GM21423 (cell line): ENCODE results near the gene ORM1.
"Not testable (repeated sequence)": the region's sequence is repeated elsewhere in the genome, so short reads cannot be mapped to it uniquely, and the experiment has no call there.

Experiments
- ATAC-seq: cut with Tn5 transposase; IDR thresholded peaks from one replicate; pipeline ENCODE4 v1.9.1; 2021; ENCODE audit warnings: mild to moderate bottlenecking, moderate library complexity; ENCODE audit not compliant: unreplicated experiment

Gene ORM1

GRCh38 chr9:114322160-114322818 is 609 bp upstream of the ORM1 start:
- not testable (repeated sequence) for ATAC-seq

GRCh38 chr9:114323849-114324248 is 951 bp downstream of the ORM1 start:
- not testable (repeated sequence) for ATAC-seq

GRCh38 chr9:114324492-114324891 is 1.6 kb downstream of the ORM1 start:
- no peak for ATAC-seq

GRCh38 chr9:114324965-114325364 is 2.1 kb downstream of the ORM1 start:
- ATAC-seq = not testable (repeated sequence)

- not testable (repeated sequence) for ATAC-seq
These were observed 2.9 kb downstream of the ORM1 start for GRCh38 chr9:114325684-114326254.

GRCh38 chr9:114327749-114328148 is 4.9 kb downstream of the ORM1 start:
- no peak for ATAC-seq

GRCh38 chr9:114328357-114328820 is 5.5 kb downstream of the ORM1 start:
- ATAC-seq = not testable (repeated sequence)

- ATAC-seq = not testable (repeated sequence)
These were observed 6.2 kb downstream of the ORM1 start for GRCh38 chr9:114328937-114329624.

- ATAC-seq = not testable (repeated sequence)
These were observed 6.7 kb downstream of the ORM1 start, which contains the start of gene ORM2 for GRCh38 chr9:114329625-114330022. ORM2 (plus strand) TSS chr9:114329869; CDS start chr9:114329905, 36 bp downstream.

GRCh38 chr9:114330636-114331035 is 7.7 kb downstream of the ORM1 start:
- ATAC-seq = no peak

- not testable (repeated sequence) for ATAC-seq
These were observed 8.6 kb downstream of the ORM1 start for GRCh38 chr9:114331229-114332195.

- not testable (repeated sequence) for ATAC-seq
These were observed 9.7 kb downstream of the ORM1 start for GRCh38 chr9:114332474-114333040.

GRCh38 chr9:114333718-114334117 is 10.8 kb downstream of the ORM1 start:
- ATAC-seq = not testable (repeated sequence)

GRCh38 chr9:114334490-114334889 is 11.6 kb downstream of the ORM1 start:
- ATAC-seq = no peak

- no peak for ATAC-seq
These were observed 12.8 kb downstream of the ORM1 start for GRCh38 chr9:114335745-114336144.

- no peak for ATAC-seq
These were observed 13.3 kb downstream of the ORM1 start for GRCh38 chr9:114336157-114336556.

GRCh38 chr9:114336699-114337395 is 13.9 kb downstream of the ORM1 start:
- ATAC-seq = no peak

GRCh38 chr9:114338187-114338586 is 15.3 kb downstream of the ORM1 start:
- no peak for ATAC-seq

- ATAC-seq = peak; percentile 56
These were observed 16.4 kb downstream of the ORM1 start for GRCh38 chr9:114339130-114339908.
